Left lung (tissue), 10 donors: ENCODE results near the gene GTF3C5. TPM values are rescaled to one million over a fixed set of nuclear protein-coding genes. Genes with fewer than 3 reads are reported as not detected.
A peak's percentile ranks its signal among the peaks of the same experiment; 100 is the strongest.
"Not testable (repeated sequence)": the region's sequence is repeated elsewhere in the genome, so short reads cannot be mapped to it uniquely, and the experiment has no call there.

Experiments
- ATAC-seq: fragments of 200-7000 bp; cut with Tn5 transposase; one replicate; pipeline ENCODE4 v1.9.1; 2020; ENCODE audit warnings: moderate library complexity
- DNase-seq, 4 donors: peaks; one replicate each; pipeline ENCODE4 v3.0.0-alpha.2; 2013 to 2020
- H3K27ac ChIP-seq, 2 donors: fragments of 200-600 bp; sonication (generic) in 1 of 2; one replicate each; pipeline versions ENCODE4 v1.5.0 to v1.8.0; 2020 to 2021
- H3K27me3 ChIP-seq, 2 donors: fragments of 200-600 bp; sonication (generic) in 1 of 2; one replicate each; pipeline versions ENCODE4 v1.5.0 to v1.8.0; 2020 to 2021
- H3K36me3 ChIP-seq, 2 donors: fragments of 200-600 bp; sonication (generic) in 1 of 2; one replicate each; pipeline versions ENCODE4 v1.5.0 to v1.8.0; 2020 to 2021
- H3K4me1 ChIP-seq, 2 donors: fragments of 200-600 bp; one replicate each; pipeline ENCODE4 v1.8.0; 2021
- H3K4me3 ChIP-seq, 2 donors: fragments of 200-600 bp; sonication (generic) in 1 of 2; one replicate each; pipeline versions ENCODE4 v1.5.0 to v1.8.0; 2020 to 2021; ENCODE audit warnings: mild to moderate bottlenecking in 1 of 2
- H3K9me3 ChIP-seq, 2 donors: fragments of 200-600 bp; sonication (generic) in 1 of 2; one replicate each; pipeline versions ENCODE4 v1.5.0 to v1.8.0; 2020 to 2021
- intact Hi-C, 2 donors: fragments of 100-400 bp; cut with DNase I; formaldehyde crosslinking; loops; one replicate each; pipeline versions ENCODE4 v1.11.2 to v1.14.2; 2022
- polyA plus RNA-seq, 6 donors: library from polyadenylated mRNA; unstranded; fragments of 120-200 nt; gene quantifications; one replicate each; pipeline ENCODE4 v1.2.1, GENCODE V29; 2013; ENCODE audit not compliant: insufficient read length in 6 of 6
- total RNA-seq, 2 donors: library from RNA; stranded (reverse); fragmentation: NEBNext Ultra II Directional; extraction: Animal tissue kit (Norgen Biotek cat#: 25700); gene quantifications; one replicate each; pipeline ENCODE4 v1.2.1, GENCODE V29; 2021
- TF ChIP-seq, protein P1 (sequence below), 2 donors: fragments of 200-600 bp; sonication (generic) in 1 of 2; IDR thresholded peaks; one replicate each; pipeline versions ENCODE4 v1.5.0 to v1.8.0; 2021; ENCODE audit warnings: antibody characterized with exemption in 2 of 2
- donor health status: DM: no; HTN: yes; CAD: no.
- donor health status: DM: no; HTN: no; CAD: no.

Gene GTF3C5
- total and polyA plus RNA-seq, 8 donors, result 37.3 to 69.5 (median 66.1) TPM

DNA sequence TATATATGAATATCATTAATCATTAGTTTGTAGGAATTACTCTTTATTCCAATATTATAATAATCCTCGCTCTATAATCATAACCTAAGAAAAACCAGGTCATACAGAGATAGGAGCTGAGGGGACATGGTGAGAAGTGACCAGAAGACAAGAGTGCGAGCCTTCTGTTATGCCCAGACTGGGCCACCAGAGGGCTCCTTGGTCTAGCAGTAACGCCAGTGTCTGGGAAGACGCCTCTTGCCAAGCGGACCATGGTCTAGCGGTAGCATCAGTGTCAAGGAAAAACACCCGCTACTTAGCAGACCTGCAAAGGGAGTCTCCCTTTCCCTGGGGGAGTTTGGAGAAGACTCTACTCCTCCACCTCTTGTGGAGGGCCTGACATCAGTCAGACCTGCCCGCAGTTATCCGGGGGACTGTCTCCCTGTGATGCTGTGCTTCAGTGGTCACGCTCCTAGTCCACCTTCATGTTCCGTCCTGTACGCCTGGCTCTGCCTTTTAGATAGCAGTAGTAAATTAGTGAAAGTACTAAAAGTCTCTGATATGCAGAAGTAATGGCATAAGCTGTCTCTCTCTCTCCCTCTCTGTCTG is 10.2 kb downstream of the GTF3C5 start:
- peak in 1 of 4 donors; percentile 78 for DNase-seq
- not testable (repeated sequence) for H3K27me3 ChIP-seq, ATAC-seq, H3K4me3 ChIP-seq, H3K27ac ChIP-seq, H3K4me1 ChIP-seq, H3K9me3 ChIP-seq
- peaks cover 0 to 43% of the 10 kb centered on the region in 2 donors for H3K36me3 ChIP-seq
- TF ChIP-seq, protein P1, sequence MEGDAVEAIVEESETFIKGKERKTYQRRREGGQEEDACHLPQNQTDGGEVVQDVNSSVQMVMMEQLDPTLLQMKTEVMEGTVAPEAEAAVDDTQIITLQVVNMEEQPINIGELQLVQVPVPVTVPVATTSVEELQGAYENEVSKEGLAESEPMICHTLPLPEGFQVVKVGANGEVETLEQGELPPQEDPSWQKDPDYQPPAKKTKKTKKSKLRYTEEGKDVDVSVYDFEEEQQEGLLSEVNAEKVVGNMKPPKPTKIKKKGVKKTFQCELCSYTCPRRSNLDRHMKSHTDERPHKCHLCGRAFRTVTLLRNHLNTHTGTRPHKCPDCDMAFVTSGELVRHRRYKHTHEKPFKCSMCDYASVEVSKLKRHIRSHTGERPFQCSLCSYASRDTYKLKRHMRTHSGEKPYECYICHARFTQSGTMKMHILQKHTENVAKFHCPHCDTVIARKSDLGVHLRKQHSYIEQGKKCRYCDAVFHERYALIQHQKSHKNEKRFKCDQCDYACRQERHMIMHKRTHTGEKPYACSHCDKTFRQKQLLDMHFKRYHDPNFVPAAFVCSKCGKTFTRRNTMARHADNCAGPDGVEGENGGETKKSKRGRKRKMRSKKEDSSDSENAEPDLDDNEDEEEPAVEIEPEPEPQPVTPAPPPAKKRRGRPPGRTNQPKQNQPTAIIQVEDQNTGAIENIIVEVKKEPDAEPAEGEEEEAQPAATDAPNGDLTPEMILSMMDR (IDR thresholded peaks at IDR 0.05), result peak; percentile 31 to 56
- intact Hi-C loops, result loop anchor here in 1 of 2 donors (5.0 kb wide), 1 partner anchor 106 kb away; no protein-coding TSS in a partner anchor

DNA sequence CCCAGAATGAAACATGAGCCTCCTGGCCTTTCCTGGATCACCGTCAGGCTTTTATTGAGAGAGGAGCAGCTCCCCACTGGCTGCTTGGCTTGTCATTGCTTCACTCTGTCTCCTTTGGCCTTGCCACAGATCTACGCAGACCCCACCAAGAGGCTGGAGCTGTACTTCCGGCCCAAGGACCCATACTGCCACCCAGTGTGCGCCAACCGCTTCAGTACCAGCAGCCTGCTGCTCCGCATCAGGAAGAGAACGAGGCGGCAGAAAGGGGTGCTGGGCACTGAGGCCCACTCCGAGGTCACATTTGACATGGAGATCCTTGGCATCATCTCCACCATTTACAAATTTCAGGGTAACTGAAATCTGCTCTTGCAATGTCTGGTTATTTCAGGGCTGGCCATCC is 11.2 kb downstream of the GTF3C5 start:
- H3K4me1 ChIP-seq, result no peaks in the 10 kb centered on the region
- TF ChIP-seq, protein P1 (IDR thresholded peaks at IDR 0.05), result no peak
- no peak for DNase-seq
- peaks cover 0 to 53% of the 10 kb centered on the region in 2 donors for H3K36me3 ChIP-seq
- no peak for ATAC-seq
- no peaks in the 10 kb centered on the region for H3K27me3 ChIP-seq
- no peak overlapping the region for H3K27ac ChIP-seq
- H3K4me3 ChIP-seq, result no peak overlapping the region
- H3K9me3 ChIP-seq, result no peaks in the 10 kb centered on the region
- intact Hi-C loops, result loop anchor here in 1 of 2 donors (5.0 kb wide), 1 partner anchor 105 kb away; no protein-coding TSS in a partner anchor

DNA sequence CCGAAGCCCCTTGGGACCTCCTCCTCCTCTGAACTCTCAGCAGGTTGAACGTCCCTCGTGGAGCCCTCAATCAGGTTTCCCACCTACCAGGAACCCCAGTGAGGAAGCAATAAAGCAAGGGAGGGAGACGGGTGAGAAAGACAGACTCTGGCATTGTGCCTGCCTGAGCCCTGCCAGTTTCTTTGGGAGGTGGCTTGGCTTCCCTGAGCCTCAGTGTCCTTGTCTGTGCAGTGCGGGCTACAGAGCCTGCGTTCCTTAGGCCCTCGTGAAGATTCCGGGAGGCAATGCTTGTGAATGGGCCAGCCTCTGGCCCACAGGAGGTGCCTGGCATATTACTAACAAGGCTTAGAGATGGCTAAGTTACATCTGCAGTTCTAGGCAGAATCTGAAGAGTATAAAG is 11.9 kb downstream of the GTF3C5 start:
- Histone ChIP-seq H3K27ac (no peak overlapping the region), H3K36me3 (peaks cover 0 to 60% of the 10 kb centered on the region in 2 donors), H3K4me1 (no peaks in the 10 kb centered on the region), H3K4me3 (no peak overlapping the region), H3K27me3 (no peaks in the 10 kb centered on the region), H3K9me3 (no peaks in the 10 kb centered on the region)
- DNase-seq (no peak), ATAC-seq (no peak)
- intact Hi-C loops, result loop anchor here in 1 of 2 donors (5.0 kb wide), 1 partner anchor 105 kb away; no protein-coding TSS in a partner anchor
- TF ChIP-seq, protein P1 (IDR thresholded peaks at IDR 0.05), result no peak

DNA sequence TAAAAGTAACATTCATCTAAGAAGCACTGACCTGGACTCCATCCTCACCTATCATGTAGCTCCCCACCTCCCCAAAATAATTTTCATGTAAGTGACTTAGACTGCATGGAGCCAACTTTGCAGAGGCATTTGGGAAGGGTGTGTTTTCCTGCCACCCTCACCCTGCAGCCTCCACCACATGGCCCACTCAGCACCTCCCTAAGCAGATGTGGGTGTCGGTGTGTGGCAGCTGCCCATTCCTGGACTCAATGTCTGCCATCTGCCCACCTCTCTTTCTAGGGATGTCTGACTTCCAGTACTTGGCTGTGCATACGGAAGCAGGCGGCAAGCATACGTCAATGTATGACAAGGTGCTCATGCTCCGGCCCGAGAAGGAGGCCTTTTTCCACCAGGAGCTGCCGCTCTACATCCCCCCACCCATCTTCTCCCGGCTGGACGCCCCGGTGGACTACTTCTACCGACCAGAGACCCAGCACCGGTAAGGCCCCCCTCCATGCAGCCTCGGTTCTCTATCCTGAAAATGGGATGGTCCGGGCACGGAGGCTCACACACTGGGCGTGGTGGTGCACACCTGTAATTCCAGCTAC is 12.7 kb downstream of the GTF3C5 start:
- H3K9me3 ChIP-seq, result no peaks in the 10 kb centered on the region
- no peak for ATAC-seq
- intact Hi-C loops, result loop anchor here in 1 of 2 donors (5.0 kb wide), 1 partner anchor 104 kb away; no protein-coding TSS in a partner anchor
- TF ChIP-seq, protein P1 (IDR thresholded peaks at IDR 0.05), result no peak
- no peaks in the 10 kb centered on the region for H3K27me3 ChIP-seq
- no peak overlapping the region for H3K4me3 ChIP-seq
- DNase-seq, result peak in 1 of 4 donors; percentile 51
- H3K36me3 ChIP-seq, result peaks cover 0 to 69% of the 10 kb centered on the region in 2 donors
- no peaks in the 10 kb centered on the region for H3K4me1 ChIP-seq
- H3K27ac ChIP-seq, result no peak overlapping the region

DNA sequence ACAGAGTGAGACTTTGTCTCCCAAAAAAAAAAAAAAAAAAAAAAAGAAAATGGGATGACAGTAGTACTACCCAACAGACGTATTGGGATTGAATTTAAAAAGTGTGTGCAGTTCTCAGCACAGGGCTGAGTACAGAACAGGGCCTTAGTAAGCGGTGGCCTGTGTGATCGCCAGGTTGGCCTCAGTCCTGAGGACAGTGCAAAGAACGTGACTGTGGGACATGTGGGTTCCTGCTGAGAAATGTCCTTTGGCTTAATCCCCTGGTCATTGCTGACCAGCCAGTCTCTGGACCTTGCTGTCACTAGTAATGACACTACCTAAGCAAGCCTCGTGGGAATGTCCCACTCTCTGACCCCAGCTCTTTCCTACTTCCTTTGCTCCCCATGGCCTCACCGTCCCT is 13.3 kb downstream of the GTF3C5 start:
- H3K9me3 ChIP-seq, result no peaks in the 10 kb centered on the region
- no peak overlapping the region for H3K27ac ChIP-seq
- intact Hi-C loops, result loop anchor here in 1 of 2 donors (5.0 kb wide), 1 partner anchor 103 kb away; no protein-coding TSS in a partner anchor
- no peak overlapping the region for H3K4me3 ChIP-seq
- no peak for DNase-seq
- H3K27me3 ChIP-seq, result no peaks in the 10 kb centered on the region
- TF ChIP-seq, protein P1 (IDR thresholded peaks at IDR 0.05), result no peak
- peaks cover 0 to 75% of the 10 kb centered on the region in 2 donors for H3K36me3 ChIP-seq
- no peaks in the 10 kb centered on the region for H3K4me1 ChIP-seq
- ATAC-seq, result no peak
